ENCODE data around the gene HMCN1. TPM values are rescaled to one million over a fixed set of nuclear protein-coding genes. Genes with fewer than 3 reads are reported as not detected.

Gene HMCN1
- total and polyA plus RNA-seq, 2 experiments from 2014 or later, result 1.6 to 8.7 TPM

- no peak for TF ChIP-seq REST (IDR thresholded peaks at IDR 0.05; ENCODE audit: unreplicated experiment)
- no peak for TF ChIP-seq ZNF331 (CRISPR knock-in tag; IDR thresholded peaks at IDR 0.05; ENCODE audit: low read depth)
- TF ChIP-seq EZH2 (IDR thresholded peaks at IDR 0.05; ENCODE audit: low read depth, unreplicated experiment), result no peak
- TF ChIP-seq POLR2AphosphoS5 (IDR thresholded peaks at IDR 0.05; ENCODE audit: low read depth), result no peak
- no peak for TF ChIP-seq ETS1 (IDR thresholded peaks at IDR 0.05)
- TF ChIP-seq CREB1 (CRISPR knock-in tag; IDR thresholded peaks at IDR 0.05; ENCODE audit: low read depth), result no peak
- no peak for TF ChIP-seq ZNF114 (CRISPR knock-in tag; IDR thresholded peaks at IDR 0.05)
- TF ChIP-seq CTCF (conservative IDR thresholded peaks at IDR 0.05; ENCODE audit: low read depth in 2 of 2), result no peak
- no peak for TF ChIP-seq STAT1 (IDR thresholded peaks at IDR 0.05; ENCODE audit: unreplicated experiment)
These were observed 384.5 kb downstream of the HMCN1 start (continued) for GRCh38 chr1:186118724-186119123.

GRCh38 chr1:186122837-186123236 is 388.6 kb downstream of the HMCN1 start:
- Histone ChIP-seq H3K4me2 (no peak overlapping the region), H3K27ac (ENCODE audit: low read depth) (no peak overlapping the region), H3K4me3 (no peak overlapping the region), H3K36me3 (ENCODE audit: insufficient read depth) (no peaks in the 10 kb centered on the region), H4K20me1 (replicated peaks; ENCODE audit: insufficient read depth) (no peaks in the 10 kb centered on the region), H3K79me2 (replicated peaks; ENCODE audit: insufficient read depth) (no peaks in the 10 kb centered on the region), H3K9me2 (ENCODE audit: insufficient read depth) (no peaks in the 10 kb centered on the region), H3K4me1 (ENCODE audit: insufficient read depth) (no peaks in the 10 kb centered on the region), H3F3A (replicated peaks; ENCODE audit: low read depth) (no peaks in the 10 kb centered on the region), H3K27me3 (ENCODE audit: insufficient read depth) (no peaks in the 10 kb centered on the region), H2AFZ (no peak overlapping the region)
- H3K27me3 Mint-ChIP-seq (ENCODE audit: insufficient read depth, low read depth, poor library complexity), result peaks cover 2% of the 10 kb centered on the region
- H3K9me3 Mint-ChIP-seq, result no peaks in the 10 kb centered on the region
- DNase-seq (ENCODE audit: low spot score), result no peak
- H3K4me3 Mint-ChIP-seq, result no peak overlapping the region
- no peak overlapping the region for H3K27ac Mint-ChIP-seq
- ATAC-seq, result no peak
- H3K4me1 Mint-ChIP-seq, result peaks cover 4% of the 10 kb centered on the region; the same call in 2 of the 3 replicates
- H3K36me3 Mint-ChIP-seq (ENCODE audit: low read depth), result no peaks in the 10 kb centered on the region
- TF ChIP-seq POLR2AphosphoS5 (IDR thresholded peaks at IDR 0.05; ENCODE audit: low read depth) (no peak), REST (IDR thresholded peaks at IDR 0.05; ENCODE audit: unreplicated experiment) (no peak), ETS1 (IDR thresholded peaks at IDR 0.05) (no peak), JUNB (IDR thresholded peaks at IDR 0.05; ENCODE audit: unreplicated experiment) (no peak), NANOG (IDR thresholded peaks at IDR 0.05; ENCODE audit: borderline replicate concordance) (no peak), STAT1 (IDR thresholded peaks at IDR 0.05; ENCODE audit: unreplicated experiment) (no peak), CTCF (conservative IDR thresholded peaks at IDR 0.05; ENCODE audit: low read depth in 2 of 2) (no peak), EZH2phosphoT487 (IDR thresholded peaks at IDR 0.05; ENCODE audit: unreplicated experiment) (no peak)
